HepG2 (cell line): ENCODE measurements around the gene EIF4H. TPM values are rescaled to one million over a fixed set of nuclear protein-coding genes. Genes with fewer than 3 reads are reported as not detected.

ENCODE experiments used
- ATF7-NPFF ChIP-seq: sonication (generic); formaldehyde crosslinking; IDR thresholded peaks from 2 replicates; pipeline ENCODE4 v1.8.1; 2023; ENCODE audit warnings: mild to moderate bottlenecking, low read depth, missing genetic modification reagents, moderate library complexity
- ESRRA ChIP-seq: sonication (generic); formaldehyde crosslinking; IDR thresholded peaks from 2 replicates; pipeline ENCODE4 v1.5.1; 2020; ENCODE audit warnings: mild to moderate bottlenecking, low read depth, missing genetic modification reagents
- IRF2 ChIP-seq: IDR thresholded peaks from 2 replicates; pipeline ENCODE4 v1.6.1; 2018; ENCODE audit warnings: missing genetic modification reagents, missing compliant biosample characterization
- MAF1 ChIP-seq: sonication (generic); formaldehyde crosslinking; IDR thresholded peaks from 2 replicates; pipeline ENCODE4 v1.5.0; 2020; ENCODE audit warnings: missing genetic modification reagents, borderline replicate concordance
- MTF2 ChIP-seq: sonication (generic); formaldehyde crosslinking; IDR thresholded peaks from 2 replicates; pipeline ENCODE4 v1.5.0; 2020; ENCODE audit warnings: missing genetic modification reagents, borderline replicate concordance
- PHF8 ChIP-seq: sonication (generic); formaldehyde crosslinking; IDR thresholded peaks from 2 replicates; pipeline ENCODE4 v1.5.0; 2020; ENCODE audit warnings: missing genetic modification reagents
- RXRA ChIP-seq: sonication (generic); formaldehyde crosslinking; IDR thresholded peaks from 2 replicates; pipeline ENCODE4 v1.5.1; 2020; ENCODE audit warnings: missing genetic modification reagents
- TP53 ChIP-seq: sonication (generic); formaldehyde crosslinking; conservative IDR thresholded peaks from 2 replicates; pipeline ENCODE4 v1.4.0; 2020; ENCODE audit warnings: missing genetic modification reagents
- ZNF607 ChIP-seq: sonication (generic); formaldehyde crosslinking; IDR thresholded peaks from 2 replicates; pipeline ENCODE4 v1.5.1; 2020; ENCODE audit warnings: missing genetic modification reagents, mild to moderate bottlenecking, borderline replicate concordance
- ZNF709 ChIP-seq: sonication (generic); formaldehyde crosslinking; IDR thresholded peaks from 2 replicates; pipeline ENCODE4 v1.5.0; 2020; ENCODE audit warnings: mild to moderate bottlenecking, missing genetic modification reagents
- ZNF761 ChIP-seq: sonication (generic); formaldehyde crosslinking; conservative IDR thresholded peaks from 2 replicates; pipeline ENCODE4 v1.4.0; 2020; ENCODE audit warnings: mild to moderate bottlenecking, missing genetic modification reagents
- ZNF766 ChIP-seq: sonication (generic); formaldehyde crosslinking; IDR thresholded peaks from 2 replicates; pipeline ENCODE4 v1.5.0; 2020; ENCODE audit warnings: missing genetic modification reagents, borderline replicate concordance
- ZNF781 ChIP-seq: sonication (generic); formaldehyde crosslinking; IDR thresholded peaks from 2 replicates; pipeline ENCODE4 v1.5.1; 2020; ENCODE audit warnings: borderline replicate concordance, mild to moderate bottlenecking, missing genetic modification reagents; ENCODE audit errors: not compliant biosample characterization
- polyA plus RNA-seq, 8 experiments: library from polyadenylated mRNA; depleted of rRNA in 3 of 8; stranded (reverse) in 7 of 8; unstranded in 1 of 8; fragments of >200 nt; fragmentation: Illumina TruSeq in 4 of 8; extraction: Trizol in 4 of 8; gene quantifications; 2 replicates each; pipeline versions ENCODE4 v1.2.1 to v1.2.3, GENCODE V29; 2011 to 2016; ENCODE audit warnings: low read depth in 4 of 8, missing spikeins in 1 of 8, mixed read lengths in 1 of 8; ENCODE audit not compliant: insufficient read depth in 1 of 8
- total RNA-seq, 5 experiments: library from RNA; depleted of rRNA; stranded (reverse); fragments of >200 nt; fragmentation: Illumina TruSeq; extraction: Trizol; gene quantifications; 2 replicates each; pipeline ENCODE4 v1.2.3, GENCODE V29; 2016; ENCODE audit warnings: low read depth in 1 of 5
- TF ChIP-seq, protein P1 (sequence below): sonication (generic); formaldehyde crosslinking; IDR thresholded peaks from 2 replicates; pipeline ENCODE4 v1.8.0; 2022; ENCODE audit warnings: missing genetic modification reagents, mild to moderate bottlenecking, borderline replicate concordance
- TF ChIP-seq, protein P2 (sequence below): sonication (generic); formaldehyde crosslinking; IDR thresholded peaks from 2 replicates; pipeline ENCODE4 v1.8.0; 2022; ENCODE audit warnings: missing genetic modification reagents, mild to moderate bottlenecking, moderate library complexity, borderline replicate concordance
- TF ChIP-seq, protein P3 (sequence below): sonication (generic); formaldehyde crosslinking; IDR thresholded peaks from 2 replicates; pipeline ENCODE4 v1.4.0; 2020; ENCODE audit warnings: mild to moderate bottlenecking, missing genetic modification reagents
- TF ChIP-seq, protein P4 (sequence below): sonication (generic); formaldehyde crosslinking; IDR thresholded peaks from 2 replicates; pipeline ENCODE4 v1.5.0; 2020; ENCODE audit warnings: missing genetic modification reagents
- TF ChIP-seq, protein P5 (sequence below): sonication (generic); formaldehyde crosslinking; IDR thresholded peaks from 2 replicates; pipeline ENCODE4 v1.8.0; 2022; ENCODE audit warnings: mild to moderate bottlenecking, missing genetic modification reagents; ENCODE audit not compliant: insufficient replicate concordance
- TF ChIP-seq, protein P6 (sequence below), 2 experiments: sonication (generic) in 1 of 2; formaldehyde crosslinking in 1 of 2; IDR thresholded peaks; 2 replicates each; pipeline versions ENCODE4 v1.4.0 to v1.6.1; 2018 to 2020; ENCODE audit warnings: missing genetic modification reagents in 2 of 2, borderline replicate concordance in 1 of 2, low read depth in 1 of 2, mild to moderate bottlenecking in 1 of 2, missing biosample characterization in 1 of 2

Gene EIF4H
- total and polyA plus RNA-seq, 2 of the 13 experiments (the other 11 are each of a cell fraction or from before 2014, with no cell fraction given): 232 to 321 TPM

DNA sequence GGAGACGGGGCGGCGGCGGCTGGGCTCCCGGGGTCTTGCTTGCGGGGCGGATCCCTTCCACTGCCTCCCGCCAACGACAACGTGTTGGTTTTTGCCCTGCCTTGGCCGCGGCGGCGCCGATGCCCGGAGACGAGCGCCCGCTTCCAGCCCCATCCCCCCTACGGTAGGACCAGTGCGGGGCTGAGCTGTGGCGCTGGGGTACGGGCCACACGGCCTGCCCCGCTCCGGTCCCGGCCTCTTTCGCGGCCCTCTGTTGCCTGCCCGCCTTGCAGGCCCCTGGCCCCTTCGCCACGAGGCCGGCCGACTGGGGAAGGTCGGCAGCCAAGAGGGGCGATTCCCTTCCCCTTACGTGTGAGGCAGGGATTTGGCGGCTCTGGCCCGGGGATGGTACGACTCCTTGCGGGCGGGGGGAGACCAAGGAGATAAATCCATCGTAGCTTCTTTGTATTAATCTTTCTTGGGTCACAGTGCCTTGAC lies 488 bp downstream of the EIF4H start (continued):
- TF ChIP-seq, protein P1, sequence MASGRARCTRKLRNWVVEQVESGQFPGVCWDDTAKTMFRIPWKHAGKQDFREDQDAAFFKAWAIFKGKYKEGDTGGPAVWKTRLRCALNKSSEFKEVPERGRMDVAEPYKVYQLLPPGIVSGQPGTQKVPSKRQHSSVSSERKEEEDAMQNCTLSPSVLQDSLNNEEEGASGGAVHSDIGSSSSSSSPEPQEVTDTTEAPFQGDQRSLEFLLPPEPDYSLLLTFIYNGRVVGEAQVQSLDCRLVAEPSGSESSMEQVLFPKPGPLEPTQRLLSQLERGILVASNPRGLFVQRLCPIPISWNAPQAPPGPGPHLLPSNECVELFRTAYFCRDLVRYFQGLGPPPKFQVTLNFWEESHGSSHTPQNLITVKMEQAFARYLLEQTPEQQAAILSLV: peak; percentile 73; the same call in 1 of the 2 replicates
- no peak for TF ChIP-seq MAF1 (CRISPR knock-in tag)
- TF ChIP-seq, protein P2, sequence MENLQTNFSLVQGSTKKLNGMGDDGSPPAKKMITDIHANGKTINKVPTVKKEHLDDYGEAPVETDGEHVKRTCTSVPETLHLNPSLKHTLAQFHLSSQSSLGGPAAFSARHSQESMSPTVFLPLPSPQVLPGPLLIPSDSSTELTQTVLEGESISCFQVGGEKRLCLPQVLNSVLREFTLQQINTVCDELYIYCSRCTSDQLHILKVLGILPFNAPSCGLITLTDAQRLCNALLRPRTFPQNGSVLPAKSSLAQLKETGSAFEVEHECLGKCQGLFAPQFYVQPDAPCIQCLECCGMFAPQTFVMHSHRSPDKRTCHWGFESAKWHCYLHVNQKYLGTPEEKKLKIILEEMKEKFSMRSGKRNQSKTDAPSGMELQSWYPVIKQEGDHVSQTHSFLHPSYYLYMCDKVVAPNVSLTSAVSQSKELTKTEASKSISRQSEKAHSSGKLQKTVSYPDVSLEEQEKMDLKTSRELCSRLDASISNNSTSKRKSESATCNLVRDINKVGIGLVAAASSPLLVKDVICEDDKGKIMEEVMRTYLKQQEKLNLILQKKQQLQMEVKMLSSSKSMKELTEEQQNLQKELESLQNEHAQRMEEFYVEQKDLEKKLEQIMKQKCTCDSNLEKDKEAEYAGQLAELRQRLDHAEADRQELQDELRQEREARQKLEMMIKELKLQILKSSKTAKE (CRISPR knock-in tag): no peak
- TF ChIP-seq TP53 (CRISPR knock-in tag): 0 out of 2 replicates have a peak, but pooled peaks have one; percentile 44
- TF ChIP-seq ZNF781: peak; percentile 45
- TF ChIP-seq, protein P3, sequence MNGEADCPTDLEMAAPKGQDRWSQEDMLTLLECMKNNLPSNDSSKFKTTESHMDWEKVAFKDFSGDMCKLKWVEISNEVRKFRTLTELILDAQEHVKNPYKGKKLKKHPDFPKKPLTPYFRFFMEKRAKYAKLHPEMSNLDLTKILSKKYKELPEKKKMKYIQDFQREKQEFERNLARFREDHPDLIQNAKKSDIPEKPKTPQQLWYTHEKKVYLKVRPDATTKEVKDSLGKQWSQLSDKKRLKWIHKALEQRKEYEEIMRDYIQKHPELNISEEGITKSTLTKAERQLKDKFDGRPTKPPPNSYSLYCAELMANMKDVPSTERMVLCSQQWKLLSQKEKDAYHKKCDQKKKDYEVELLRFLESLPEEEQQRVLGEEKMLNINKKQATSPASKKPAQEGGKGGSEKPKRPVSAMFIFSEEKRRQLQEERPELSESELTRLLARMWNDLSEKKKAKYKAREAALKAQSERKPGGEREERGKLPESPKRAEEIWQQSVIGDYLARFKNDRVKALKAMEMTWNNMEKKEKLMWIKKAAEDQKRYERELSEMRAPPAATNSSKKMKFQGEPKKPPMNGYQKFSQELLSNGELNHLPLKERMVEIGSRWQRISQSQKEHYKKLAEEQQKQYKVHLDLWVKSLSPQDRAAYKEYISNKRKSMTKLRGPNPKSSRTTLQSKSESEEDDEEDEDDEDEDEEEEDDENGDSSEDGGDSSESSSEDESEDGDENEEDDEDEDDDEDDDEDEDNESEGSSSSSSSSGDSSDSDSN (CRISPR knock-in tag): peak; percentile 27; the same call in 1 of the 2 replicates
- TF ChIP-seq, protein P4, sequence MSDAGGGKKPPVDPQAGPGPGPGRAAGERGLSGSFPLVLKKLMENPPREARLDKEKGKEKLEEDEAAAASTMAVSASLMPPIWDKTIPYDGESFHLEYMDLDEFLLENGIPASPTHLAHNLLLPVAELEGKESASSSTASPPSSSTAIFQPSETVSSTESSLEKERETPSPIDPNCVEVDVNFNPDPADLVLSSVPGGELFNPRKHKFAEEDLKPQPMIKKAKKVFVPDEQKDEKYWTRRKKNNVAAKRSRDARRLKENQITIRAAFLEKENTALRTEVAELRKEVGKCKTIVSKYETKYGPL: no peak
- TF ChIP-seq MTF2: no peak
- TF ChIP-seq, protein P5, sequence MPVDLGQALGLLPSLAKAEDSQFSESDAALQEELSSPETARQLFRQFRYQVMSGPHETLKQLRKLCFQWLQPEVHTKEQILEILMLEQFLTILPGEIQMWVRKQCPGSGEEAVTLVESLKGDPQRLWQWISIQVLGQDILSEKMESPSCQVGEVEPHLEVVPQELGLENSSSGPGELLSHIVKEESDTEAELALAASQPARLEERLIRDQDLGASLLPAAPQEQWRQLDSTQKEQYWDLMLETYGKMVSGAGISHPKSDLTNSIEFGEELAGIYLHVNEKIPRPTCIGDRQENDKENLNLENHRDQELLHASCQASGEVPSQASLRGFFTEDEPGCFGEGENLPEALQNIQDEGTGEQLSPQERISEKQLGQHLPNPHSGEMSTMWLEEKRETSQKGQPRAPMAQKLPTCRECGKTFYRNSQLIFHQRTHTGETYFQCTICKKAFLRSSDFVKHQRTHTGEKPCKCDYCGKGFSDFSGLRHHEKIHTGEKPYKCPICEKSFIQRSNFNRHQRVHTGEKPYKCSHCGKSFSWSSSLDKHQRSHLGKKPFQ (CRISPR knock-in tag): no peak
- peak; percentile 42; the same call in 1 of the 2 replicates for TF ChIP-seq ZNF709 (CRISPR knock-in tag)
- TF ChIP-seq, protein P6, sequence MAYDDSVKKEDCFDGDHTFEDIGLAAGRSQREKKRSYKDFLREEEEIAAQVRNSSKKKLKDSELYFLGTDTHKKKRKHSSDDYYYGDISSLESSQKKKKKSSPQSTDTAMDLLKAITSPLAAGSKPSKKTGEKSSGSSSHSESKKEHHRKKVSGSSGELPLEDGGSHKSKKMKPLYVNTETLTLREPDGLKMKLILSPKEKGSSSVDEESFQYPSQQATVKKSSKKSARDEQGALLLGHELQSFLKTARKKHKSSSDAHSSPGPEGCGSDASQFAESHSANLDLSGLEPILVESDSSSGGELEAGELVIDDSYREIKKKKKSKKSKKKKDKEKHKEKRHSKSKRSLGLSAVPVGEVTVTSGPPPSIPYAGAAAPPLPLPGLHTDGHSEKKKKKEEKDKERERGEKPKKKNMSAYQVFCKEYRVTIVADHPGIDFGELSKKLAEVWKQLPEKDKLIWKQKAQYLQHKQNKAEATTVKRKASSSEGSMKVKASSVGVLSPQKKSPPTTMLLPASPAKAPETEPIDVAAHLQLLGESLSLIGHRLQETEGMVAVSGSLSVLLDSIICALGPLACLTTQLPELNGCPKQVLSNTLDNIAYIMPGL (CRISPR knock-in tag; IDR thresholded peaks at IDR 0.05; ENCODE audit: borderline replicate concordance in 1 of 2, low read depth in 1 of 2): 0 out of 4 replicates have a peak, but pooled peaks of 1 of the 2 experiments have one; percentile 9
- TF ChIP-seq IRF2 (CRISPR knock-in tag): no peak
- TF ChIP-seq ZNF607 (CRISPR knock-in tag): 0 out of 2 replicates have a peak, but pooled peaks have one; percentile 17
- no peak for TF ChIP-seq ZNF761 (CRISPR knock-in tag)
- 0 out of 2 replicates have a peak, but pooled peaks have one; percentile 4 for TF ChIP-seq ATF7-NPFF (CRISPR knock-in tag)
- TF ChIP-seq ZNF766: no peak
- TF ChIP-seq ESRRA (CRISPR knock-in tag): no peak
- TF ChIP-seq RXRA (CRISPR knock-in tag): no peak; the same call in 1 of the 2 replicates
- TF ChIP-seq PHF8: peak; percentile 72
